GM21360 (cell line): Measurements from ENCODE around the gene PRODH.
A peak's percentile ranks its signal among the peaks of the same experiment; 100 is the strongest.
"Not testable (repeated sequence)": the region's sequence is repeated elsewhere in the genome, so short reads cannot be mapped to it uniquely, and the experiment has no call there.

ENCODE experiments used
- ATAC-seq: cut with Tn5 transposase; IDR thresholded peaks from one replicate; pipeline ENCODE4 v1.9.1; 2021; ENCODE audit warnings: mild to moderate bottlenecking, moderate library complexity; ENCODE audit not compliant: unreplicated experiment

Gene PRODH

GRCh38 chr22:18911535-18911934, 24.6 kb downstream of the PRODH start:
- ATAC-seq = not testable (repeated sequence)

- no peak for ATAC-seq
Observed at GRCh38 chr22:18909556-18909955, 26.5 kb downstream of the PRODH start.

GRCh38 chr22:18906896-18907295, 29.2 kb downstream of the PRODH start:
- ATAC-seq = no peak

- ATAC-seq = not testable (repeated sequence)
Observed at GRCh38 chr22:18906410-18906745, 29.7 kb downstream of the PRODH start.

- peak; percentile 75 for ATAC-seq
Observed at GRCh38 chr22:18905540-18906409, 30.3 kb downstream of the PRODH start, which contains the start of gene DGCR6. DGCR6 (plus strand) TSS chr22:18906320; CDS start chr22:18906375, 55 bp downstream.

- not testable (repeated sequence) for ATAC-seq
Observed at GRCh38 chr22:18896037-18896657, 39.9 kb downstream of the PRODH start.

- ATAC-seq = not testable (repeated sequence)
Observed at GRCh38 chr22:18893775-18894174, 42.3 kb downstream of the PRODH start.

- ATAC-seq = not testable (repeated sequence)
Observed at GRCh38 chr22:18890510-18891192, 45.4 kb downstream of the PRODH start.

- no peak for ATAC-seq
Observed at GRCh38 chr22:18888115-18888514, 48.0 kb downstream of the PRODH start.

GRCh38 chr22:18884465-18884864, 51.6 kb downstream of the PRODH start:
- ATAC-seq = not testable (repeated sequence)

GRCh38 chr22:18881260-18881659, 54.8 kb downstream of the PRODH start:
- ATAC-seq = not testable (repeated sequence)
